Measurements from ENCODE around the gene LYAR.

Gene LYAR

GRCh38 chr4:4330794-4331193 is 40.8 kb upstream of the LYAR start:
- no peak for DNase-seq
- Histone ChIP-seq H3K4me1 (ENCODE audit: low read length) (no peaks in the 10 kb centered on the region), H3K9ac (ENCODE audit: low read length) (no peak overlapping the region), H3K27me3 (replicated peaks; ENCODE audit: insufficient read depth, low read length) (no peaks in the 10 kb centered on the region), H3K4me2 (ENCODE audit: low read depth, low read length) (no peak overlapping the region), H4K20me1 (ENCODE audit: insufficient read depth, low read length) (no peaks in the 10 kb centered on the region), H3K4me3 (ENCODE audit: low read length) (no peak overlapping the region), H3K79me2 (ENCODE audit: low read length) (no peaks in the 10 kb centered on the region), H2AFZ (ENCODE audit: low read length) (no peak overlapping the region), H3K9me2 (replicated peaks; ENCODE audit: insufficient read depth, low read length) (no peaks in the 10 kb centered on the region), H3F3A (ENCODE audit: insufficient read depth, low read length) (no peaks in the 10 kb centered on the region), H3K9me3 (replicated peaks; ENCODE audit: insufficient read depth, low read length) (no peaks in the 10 kb centered on the region), H3K27ac (ENCODE audit: low read length) (no peak overlapping the region), H3K36me3 (replicated peaks; ENCODE audit: insufficient read depth, low read length) (no peaks in the 10 kb centered on the region)
- TF ChIP-seq, protein P1, sequence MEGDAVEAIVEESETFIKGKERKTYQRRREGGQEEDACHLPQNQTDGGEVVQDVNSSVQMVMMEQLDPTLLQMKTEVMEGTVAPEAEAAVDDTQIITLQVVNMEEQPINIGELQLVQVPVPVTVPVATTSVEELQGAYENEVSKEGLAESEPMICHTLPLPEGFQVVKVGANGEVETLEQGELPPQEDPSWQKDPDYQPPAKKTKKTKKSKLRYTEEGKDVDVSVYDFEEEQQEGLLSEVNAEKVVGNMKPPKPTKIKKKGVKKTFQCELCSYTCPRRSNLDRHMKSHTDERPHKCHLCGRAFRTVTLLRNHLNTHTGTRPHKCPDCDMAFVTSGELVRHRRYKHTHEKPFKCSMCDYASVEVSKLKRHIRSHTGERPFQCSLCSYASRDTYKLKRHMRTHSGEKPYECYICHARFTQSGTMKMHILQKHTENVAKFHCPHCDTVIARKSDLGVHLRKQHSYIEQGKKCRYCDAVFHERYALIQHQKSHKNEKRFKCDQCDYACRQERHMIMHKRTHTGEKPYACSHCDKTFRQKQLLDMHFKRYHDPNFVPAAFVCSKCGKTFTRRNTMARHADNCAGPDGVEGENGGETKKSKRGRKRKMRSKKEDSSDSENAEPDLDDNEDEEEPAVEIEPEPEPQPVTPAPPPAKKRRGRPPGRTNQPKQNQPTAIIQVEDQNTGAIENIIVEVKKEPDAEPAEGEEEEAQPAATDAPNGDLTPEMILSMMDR (IDR thresholded peaks at IDR 0.05; ENCODE audit: low read length): no peak
- no peak for TF ChIP-seq EZH2phosphoT487 (IDR thresholded peaks at IDR 0.05; ENCODE audit: low read length)
- no peak for TF ChIP-seq EZH2 (optimal IDR thresholded peaks at IDR 0.05; ENCODE audit: low read depth, low read length)

GRCh38 chr4:4329496-4329895 is 39.5 kb upstream of the LYAR start:
- no peaks in the 10 kb centered on the region for H4K20me1 ChIP-seq (ENCODE audit: insufficient read depth, low read length)
- no peak overlapping the region for H3K4me3 ChIP-seq (ENCODE audit: low read length)
- no peaks in the 10 kb centered on the region for H3F3A ChIP-seq (ENCODE audit: insufficient read depth, low read length)
- H3K27me3 ChIP-seq (replicated peaks; ENCODE audit: insufficient read depth, low read length): no peaks in the 10 kb centered on the region
- no peaks in the 10 kb centered on the region for H3K36me3 ChIP-seq (replicated peaks; ENCODE audit: insufficient read depth, low read length)
- no peaks in the 10 kb centered on the region for H3K9me2 ChIP-seq (replicated peaks; ENCODE audit: insufficient read depth, low read length)
- no peak overlapping the region for H3K27ac ChIP-seq (ENCODE audit: low read length)
- no peaks in the 10 kb centered on the region for H3K4me1 ChIP-seq (ENCODE audit: low read length)
- H2AFZ ChIP-seq (ENCODE audit: low read length): no peak overlapping the region
- no peaks in the 10 kb centered on the region for H3K9me3 ChIP-seq (replicated peaks; ENCODE audit: insufficient read depth, low read length)
- no peak for DNase-seq
- H3K79me2 ChIP-seq (ENCODE audit: low read length): no peaks in the 10 kb centered on the region
- TF ChIP-seq EZH2 (optimal IDR thresholded peaks at IDR 0.05; ENCODE audit: low read depth, low read length) (no peak), EZH2phosphoT487 (IDR thresholded peaks at IDR 0.05; ENCODE audit: low read length) (no peak)
- TF ChIP-seq, protein P1 (IDR thresholded peaks at IDR 0.05; ENCODE audit: low read length): no peak
- no peak overlapping the region for H3K4me2 ChIP-seq (ENCODE audit: low read depth, low read length)
- H3K9ac ChIP-seq (ENCODE audit: low read length): no peak overlapping the region

- H3K36me3 ChIP-seq (replicated peaks; ENCODE audit: insufficient read depth, low read length): no peaks in the 10 kb centered on the region
- no peaks in the 10 kb centered on the region for H3F3A ChIP-seq (ENCODE audit: insufficient read depth, low read length)
- TF ChIP-seq EZH2 (optimal IDR thresholded peaks at IDR 0.05; ENCODE audit: low read depth, low read length) (no peak), EZH2phosphoT487 (IDR thresholded peaks at IDR 0.05; ENCODE audit: low read length) (no peak)
- TF ChIP-seq, protein P1 (IDR thresholded peaks at IDR 0.05; ENCODE audit: low read length): no peak
- no peak overlapping the region for H3K4me2 ChIP-seq (ENCODE audit: low read depth, low read length)
- no peak overlapping the region for H3K9ac ChIP-seq (ENCODE audit: low read length)
- no peaks in the 10 kb centered on the region for H3K27me3 ChIP-seq (replicated peaks; ENCODE audit: insufficient read depth, low read length)
- H3K4me3 ChIP-seq (ENCODE audit: low read length): no peak overlapping the region
- no peak overlapping the region for H2AFZ ChIP-seq (ENCODE audit: low read length)
- no peaks in the 10 kb centered on the region for H3K9me3 ChIP-seq (replicated peaks; ENCODE audit: insufficient read depth, low read length)
- DNase-seq: no peak
- no peaks in the 10 kb centered on the region for H4K20me1 ChIP-seq (ENCODE audit: insufficient read depth, low read length)
- no peak overlapping the region for H3K27ac ChIP-seq (ENCODE audit: low read length)
- no peaks in the 10 kb centered on the region for H3K4me1 ChIP-seq (ENCODE audit: low read length)
- H3K9me2 ChIP-seq (replicated peaks; ENCODE audit: insufficient read depth, low read length): no peaks in the 10 kb centered on the region
- no peaks in the 10 kb centered on the region for H3K79me2 ChIP-seq (ENCODE audit: low read length)
These were observed 38.9 kb upstream of the LYAR start for GRCh38 chr4:4328840-4329239.

Measured in MM.1S (cell line).